ENCODE results near the gene PTGS1. TPM values are rescaled to one million over a fixed set of nuclear protein-coding genes. Genes with fewer than 3 reads are reported as not detected.

The PTGS1 gene
- total RNA-seq, 1 donor from 2014 or later = 0.45 TPM

DNA sequence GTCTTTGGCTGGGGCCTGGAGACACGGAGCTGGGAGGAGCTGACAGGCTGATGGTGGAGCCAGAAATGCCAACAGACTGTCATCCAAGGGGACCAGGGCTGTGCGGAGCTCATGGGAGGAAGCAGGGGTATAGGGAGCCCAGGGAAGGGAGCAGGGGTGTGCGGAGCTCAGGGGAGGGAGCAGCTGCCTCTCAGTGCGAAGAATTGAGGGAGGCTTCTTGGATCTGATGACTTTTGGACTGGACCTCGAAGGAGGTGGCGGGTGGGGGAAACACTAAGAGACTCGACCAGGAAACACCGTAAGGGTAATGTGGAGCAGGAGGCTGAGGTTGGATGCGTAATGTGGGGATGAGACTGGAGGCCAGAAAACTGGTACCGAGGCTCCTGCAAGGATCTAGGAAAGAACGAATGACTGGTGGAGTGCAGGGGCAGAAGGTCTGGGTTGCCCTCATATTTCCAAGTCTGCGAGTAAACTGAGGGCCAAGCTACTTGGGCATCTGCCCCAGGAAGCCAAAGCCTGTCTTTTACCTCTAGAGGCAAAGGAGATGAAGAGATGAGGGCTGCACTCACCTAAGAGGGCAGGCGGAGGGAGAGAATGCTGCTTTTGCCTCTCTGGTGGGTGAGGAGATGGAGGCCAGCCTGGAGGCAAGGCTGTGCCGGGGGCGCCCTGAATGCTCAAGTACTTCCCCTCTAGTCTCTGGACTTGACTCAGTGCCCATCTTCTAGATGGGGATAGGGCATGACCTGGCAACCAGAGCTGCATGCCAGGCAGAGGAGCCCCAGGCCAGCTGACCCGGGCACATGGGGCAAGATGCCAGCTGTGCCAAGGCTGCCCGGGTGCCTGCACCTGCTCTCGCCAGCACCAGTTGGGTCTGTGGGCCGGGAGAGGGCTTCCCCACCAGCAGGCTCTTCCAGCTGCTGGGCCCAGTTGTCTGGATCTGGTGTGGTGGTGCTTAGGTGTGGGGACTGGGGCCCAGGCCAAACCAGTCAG lies 2.3 kb downstream of the PTGS1 start:
- intact Hi-C loops (cut with micrococcal nuclease) = no loop called here

DNA sequence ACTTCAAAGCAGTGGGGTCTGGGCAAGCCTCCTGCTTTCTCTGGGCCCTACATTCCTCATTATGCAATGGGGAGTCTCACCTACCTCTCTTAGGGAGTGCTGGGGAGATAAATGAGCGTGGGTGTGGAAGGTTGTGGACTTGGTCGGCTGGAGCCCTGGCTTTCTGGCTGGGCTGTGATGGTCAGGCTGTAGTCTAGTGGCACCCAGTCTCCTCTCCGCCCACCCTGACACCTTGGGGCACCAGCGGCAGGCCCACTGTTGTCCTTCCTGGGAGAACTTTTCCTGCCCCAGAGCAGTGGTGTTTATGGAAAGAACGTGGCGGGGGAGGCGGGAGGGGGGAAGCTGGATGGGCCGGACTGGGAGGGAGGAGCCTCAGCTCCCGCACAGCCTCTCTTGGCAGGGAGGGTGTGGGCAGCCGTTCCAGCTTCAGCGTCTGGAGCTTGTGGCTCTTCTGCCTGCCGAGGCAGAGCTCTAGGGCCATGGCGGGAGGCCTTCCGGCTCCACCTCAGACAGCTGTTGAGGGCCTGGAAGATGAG lies 4.1 kb downstream of the PTGS1 start:
- intact Hi-C loops (cut with micrococcal nuclease) = no loop called here

DNA sequence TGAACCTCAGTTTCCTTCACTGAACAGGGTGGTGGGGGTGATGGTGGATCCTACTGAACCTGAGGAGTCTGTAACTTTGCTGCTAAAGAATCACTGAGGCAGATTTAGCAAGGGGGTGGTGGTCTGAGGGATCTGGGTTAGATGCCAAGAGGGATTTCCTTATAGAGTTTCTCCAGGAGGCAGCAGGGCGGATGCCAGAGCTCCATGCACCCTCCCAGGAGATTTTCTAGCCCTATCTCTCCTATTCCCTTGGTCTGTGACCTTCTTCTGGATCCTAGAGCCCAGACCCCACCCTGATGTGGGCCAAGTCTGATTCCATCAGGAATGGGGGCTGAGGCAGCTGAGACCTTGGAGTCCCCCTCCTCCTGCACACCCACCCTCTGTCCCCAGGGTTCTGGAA lies 6.0 kb downstream of the PTGS1 start:
- intact Hi-C loops (cut with micrococcal nuclease) = no loop called here

DNA sequence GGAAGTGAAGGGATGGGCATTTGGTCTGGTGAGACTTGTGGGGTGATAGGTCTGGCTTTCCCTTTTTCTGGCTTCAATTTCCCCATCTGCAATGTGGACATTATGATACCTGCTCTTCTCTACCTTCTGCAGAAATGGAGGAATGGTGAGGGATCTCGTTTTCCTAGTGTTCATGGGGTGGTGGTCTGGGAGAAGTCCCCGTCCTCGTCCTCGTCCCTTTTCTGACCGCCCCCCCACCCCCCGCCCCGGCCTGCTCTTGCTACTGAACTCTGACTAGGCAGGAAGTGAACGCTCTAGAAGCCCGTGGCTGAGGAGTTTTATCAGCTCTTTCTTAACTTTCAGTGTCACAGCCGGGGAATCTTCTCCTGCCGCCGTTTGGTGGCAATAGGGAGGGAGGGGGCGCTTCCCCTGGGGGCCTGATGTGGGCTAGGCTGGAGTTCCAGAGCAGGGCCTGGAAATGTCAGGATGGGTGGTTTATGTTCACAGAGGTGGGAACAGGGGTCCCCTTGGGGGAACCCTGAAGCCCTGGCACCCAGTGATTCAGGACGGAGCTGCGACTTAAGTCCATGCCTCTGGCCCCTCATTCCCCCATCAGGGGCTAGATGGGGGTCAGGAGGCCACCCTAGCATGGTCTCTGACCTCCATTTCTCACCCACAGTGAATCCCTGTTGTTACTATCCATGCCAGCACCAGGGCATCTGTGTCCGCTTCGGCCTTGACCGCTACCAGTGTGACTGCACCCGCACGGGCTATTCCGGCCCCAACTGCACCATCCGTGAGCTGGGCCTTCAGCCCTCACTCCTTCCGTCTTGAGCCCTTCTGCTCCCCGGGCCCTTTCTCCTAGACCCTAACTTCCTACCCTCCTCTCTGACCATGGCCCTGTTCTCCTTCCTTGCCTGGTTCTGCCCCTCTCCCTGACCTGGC lies 6.7 kb downstream of the PTGS1 start:
- intact Hi-C loops (cut with micrococcal nuclease) = no loop called here

DNA sequence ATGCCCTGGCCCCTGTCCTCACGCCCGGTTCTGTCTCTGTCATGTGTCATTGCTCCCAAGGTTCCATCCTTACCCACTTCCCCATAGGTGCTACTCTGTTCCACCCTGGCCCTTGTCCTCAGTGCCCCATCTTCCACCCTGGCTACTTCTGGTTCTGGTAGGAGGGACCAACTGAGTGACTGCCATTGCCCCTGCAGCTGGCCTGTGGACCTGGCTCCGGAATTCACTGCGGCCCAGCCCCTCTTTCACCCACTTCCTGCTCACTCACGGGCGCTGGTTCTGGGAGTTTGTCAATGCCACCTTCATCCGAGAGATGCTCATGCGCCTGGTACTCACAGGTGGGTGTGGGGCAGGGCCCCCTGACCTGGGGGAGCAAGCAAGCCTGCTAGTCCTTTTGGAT lies 7.4 kb downstream of the PTGS1 start:
- intact Hi-C loops (cut with micrococcal nuclease) = no loop called here

DNA sequence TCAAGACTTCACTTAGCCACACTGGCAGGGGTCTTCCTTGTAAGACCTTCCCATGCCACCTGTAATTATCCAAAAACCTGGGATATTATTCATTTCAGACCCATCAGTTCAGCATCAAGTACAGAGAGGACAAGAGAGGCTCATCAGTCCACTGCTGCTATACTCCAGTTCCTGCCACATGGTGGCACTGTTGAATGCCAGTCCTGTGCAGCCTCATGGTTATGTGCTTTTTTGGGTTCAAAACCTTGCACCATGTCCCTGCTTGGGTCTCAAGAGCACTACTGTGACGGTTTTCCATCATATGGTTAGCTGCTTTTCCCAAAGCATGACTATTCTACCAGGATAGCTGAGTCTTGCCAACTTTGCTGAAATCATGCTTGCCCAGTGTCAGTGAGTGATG lies 8.5 kb downstream of the PTGS1 start:
- intact Hi-C loops (cut with micrococcal nuclease) = no loop called here

DNA sequence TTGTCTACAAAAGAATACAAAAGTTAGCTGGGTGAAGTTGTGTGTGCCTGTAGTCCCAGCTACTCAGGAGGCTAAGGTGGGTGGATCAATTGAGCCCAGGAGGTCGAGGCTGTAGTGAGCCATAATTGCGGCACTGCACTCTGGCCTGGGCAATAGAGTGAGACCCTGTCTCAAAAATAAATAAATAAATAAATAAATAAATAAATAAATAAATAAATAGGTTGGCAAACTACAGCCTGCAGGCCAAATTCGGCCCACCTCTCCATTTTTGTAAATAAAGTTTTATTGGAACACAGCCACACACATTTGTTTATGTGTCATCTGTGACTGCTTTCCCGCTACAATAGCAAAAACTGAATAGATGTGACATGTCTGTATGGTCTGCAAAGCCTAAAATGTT lies 9.5 kb downstream of the PTGS1 start:
- intact Hi-C loops (cut with micrococcal nuclease) = no loop called here

DNA sequence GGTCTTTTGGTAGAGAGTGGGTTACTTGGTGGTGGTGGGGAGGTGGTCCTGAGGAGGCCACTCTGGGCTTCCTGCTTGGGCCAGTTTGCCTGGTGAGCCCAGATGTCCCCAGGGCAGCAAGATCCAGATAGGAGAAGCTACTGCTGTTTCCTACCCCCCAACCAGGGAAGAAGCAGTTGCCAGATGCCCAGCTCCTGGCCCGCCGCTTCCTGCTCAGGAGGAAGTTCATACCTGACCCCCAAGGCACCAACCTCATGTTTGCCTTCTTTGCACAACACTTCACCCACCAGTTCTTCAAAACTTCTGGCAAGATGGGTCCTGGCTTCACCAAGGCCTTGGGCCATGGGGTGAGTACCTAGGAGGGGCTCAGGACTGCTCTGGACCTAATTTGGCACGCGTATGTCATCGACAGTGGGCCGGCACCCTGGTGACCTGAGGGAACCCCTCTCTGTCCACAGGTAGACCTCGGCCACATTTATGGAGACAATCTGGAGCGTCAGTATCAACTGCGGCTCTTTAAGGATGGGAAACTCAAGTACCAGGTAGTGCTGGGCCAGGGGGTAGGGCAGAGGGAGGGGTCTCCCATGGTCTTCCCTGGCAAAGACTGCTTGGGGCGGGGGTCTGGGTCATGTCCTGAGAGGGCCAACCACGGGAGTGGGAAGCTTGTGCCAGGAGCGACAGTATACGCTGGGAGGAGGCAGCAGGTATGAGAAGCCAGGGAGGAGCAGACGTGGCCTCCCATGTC lies 10.6 kb downstream of the PTGS1 start:
- intact Hi-C loops (cut with micrococcal nuclease) = no loop called here

DNA sequence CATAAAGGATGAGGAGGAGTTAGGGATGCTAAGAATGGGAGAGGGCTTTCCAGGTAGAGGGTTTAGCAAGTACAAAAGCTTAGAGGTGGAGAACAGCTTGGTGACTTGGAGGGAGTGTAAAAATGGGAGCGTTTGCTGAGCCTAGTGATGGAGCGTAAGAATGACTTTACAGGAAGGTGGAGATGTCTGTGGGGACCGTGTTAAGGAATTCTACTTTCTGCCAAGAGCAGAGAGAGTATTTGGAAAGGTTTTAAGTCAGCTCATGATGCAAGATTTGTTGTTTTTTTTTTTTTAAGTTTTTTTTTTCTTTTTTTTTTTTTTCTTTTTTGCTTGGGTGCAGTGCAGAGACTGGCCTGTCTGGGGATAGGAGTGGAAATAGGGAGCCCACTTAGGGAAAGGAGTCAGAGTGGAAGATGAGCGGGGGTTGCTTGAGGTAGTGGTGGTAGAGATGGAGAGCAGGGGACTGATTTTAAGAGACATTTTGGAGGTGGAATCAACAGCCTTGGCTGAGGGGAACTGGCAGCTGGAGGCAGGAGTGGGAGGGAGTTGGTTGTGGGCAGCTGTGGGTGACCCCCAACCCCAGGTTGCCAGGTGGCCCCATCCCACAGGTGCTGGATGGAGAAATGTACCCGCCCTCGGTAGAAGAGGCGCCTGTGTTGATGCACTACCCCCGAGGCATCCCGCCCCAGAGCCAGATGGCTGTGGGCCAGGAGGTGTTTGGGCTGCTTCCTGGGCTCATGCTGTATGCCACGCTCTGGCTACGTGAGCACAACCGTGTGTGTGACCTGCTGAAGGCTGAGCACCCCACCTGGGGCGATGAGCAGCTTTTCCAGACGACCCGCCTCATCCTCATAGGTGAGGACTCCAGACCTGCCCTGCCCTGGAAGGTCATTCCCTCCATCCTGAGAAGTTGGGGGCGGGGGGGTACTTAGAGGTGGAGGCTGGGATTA lies 12.4 kb downstream of the PTGS1 start:
- intact Hi-C loops (cut with micrococcal nuclease) = no loop called here

DNA sequence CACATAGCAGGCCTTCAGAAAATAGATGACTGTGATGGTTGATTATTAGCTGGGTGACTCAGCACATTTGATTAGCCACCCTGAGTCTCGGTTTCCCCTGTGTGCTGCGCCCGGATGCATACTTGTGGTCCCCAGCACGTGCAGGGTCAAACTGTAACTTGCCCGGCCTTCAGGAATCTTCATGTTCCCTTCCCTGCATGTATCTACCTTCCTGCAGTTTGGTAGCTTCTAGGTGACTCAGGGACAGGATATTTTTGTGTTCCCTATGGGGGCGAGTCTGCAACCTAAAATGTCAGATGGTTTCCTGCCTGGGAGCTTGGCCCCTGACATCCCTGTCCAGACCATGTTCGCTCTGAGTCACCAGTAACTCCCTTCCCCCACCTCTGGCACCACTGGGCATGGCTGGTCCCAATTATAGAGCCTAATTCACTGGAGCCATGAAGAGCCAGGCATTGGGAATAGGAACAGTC lies 13.2 kb downstream of the PTGS1 start:
- intact Hi-C loops (cut with micrococcal nuclease) = no loop called here

DNA sequence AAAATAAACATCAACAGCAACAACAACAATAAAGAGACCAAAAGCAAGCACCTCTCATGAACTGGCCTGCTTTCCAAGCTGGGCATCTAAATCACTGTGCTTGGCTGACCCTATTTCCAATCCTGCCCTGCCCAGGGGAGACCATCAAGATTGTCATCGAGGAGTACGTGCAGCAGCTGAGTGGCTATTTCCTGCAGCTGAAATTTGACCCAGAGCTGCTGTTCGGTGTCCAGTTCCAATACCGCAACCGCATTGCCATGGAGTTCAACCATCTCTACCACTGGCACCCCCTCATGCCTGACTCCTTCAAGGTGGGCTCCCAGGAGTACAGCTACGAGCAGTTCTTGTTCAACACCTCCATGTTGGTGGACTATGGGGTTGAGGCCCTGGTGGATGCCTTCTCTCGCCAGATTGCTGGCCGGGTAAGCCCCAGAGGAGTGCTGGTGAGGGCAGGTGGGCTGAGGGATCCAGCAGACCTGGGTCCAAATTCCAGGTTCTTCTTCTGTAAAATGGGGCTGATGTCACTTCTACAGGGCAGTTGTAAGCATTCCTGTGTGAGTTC lies 15.6 kb downstream of the PTGS1 start:
- intact Hi-C loops (cut with micrococcal nuclease) = no loop called here

DNA sequence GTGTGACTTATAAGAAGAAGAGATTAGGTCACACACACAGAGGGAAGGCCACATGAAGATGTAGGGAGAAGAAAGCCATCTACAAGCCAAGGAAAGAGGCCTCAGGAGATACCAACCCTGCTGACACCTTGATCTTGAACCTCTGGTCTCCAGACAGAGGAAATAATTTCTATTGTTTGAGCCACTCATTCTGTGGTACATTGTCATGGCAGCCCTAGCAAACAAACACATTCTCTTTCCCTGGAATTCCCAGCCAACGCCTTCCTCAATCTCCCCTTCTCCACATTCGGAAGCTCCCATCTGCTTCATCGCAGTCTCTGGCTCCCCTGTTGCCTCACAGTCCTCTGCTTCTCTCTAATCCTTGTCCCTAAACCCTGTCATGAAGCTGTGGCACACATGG lies 16.7 kb downstream of the PTGS1 start:
- intact Hi-C loops (cut with micrococcal nuclease) = no loop called here

DNA sequence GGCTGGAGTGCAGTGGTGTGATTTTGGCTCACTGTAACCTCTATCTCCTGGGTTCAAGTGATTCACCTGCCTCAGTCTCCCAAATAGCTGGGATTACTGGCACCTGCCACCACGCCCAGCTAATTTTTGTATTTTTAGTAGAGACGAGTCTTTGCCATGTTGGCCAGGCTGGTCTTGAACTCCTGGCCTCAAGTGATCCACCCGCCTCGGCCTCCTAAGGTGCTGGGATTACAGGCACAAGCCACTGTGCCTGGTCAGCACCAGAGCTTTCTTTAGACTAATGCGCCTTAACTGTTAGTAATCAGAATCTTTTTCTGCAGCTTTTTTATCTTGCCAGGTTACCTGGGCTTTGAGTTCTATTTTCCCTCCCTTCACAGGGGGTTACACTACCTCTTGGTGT lies 18.4 kb downstream of the PTGS1 start:
- intact Hi-C loops (cut with micrococcal nuclease) = no loop called here

DNA sequence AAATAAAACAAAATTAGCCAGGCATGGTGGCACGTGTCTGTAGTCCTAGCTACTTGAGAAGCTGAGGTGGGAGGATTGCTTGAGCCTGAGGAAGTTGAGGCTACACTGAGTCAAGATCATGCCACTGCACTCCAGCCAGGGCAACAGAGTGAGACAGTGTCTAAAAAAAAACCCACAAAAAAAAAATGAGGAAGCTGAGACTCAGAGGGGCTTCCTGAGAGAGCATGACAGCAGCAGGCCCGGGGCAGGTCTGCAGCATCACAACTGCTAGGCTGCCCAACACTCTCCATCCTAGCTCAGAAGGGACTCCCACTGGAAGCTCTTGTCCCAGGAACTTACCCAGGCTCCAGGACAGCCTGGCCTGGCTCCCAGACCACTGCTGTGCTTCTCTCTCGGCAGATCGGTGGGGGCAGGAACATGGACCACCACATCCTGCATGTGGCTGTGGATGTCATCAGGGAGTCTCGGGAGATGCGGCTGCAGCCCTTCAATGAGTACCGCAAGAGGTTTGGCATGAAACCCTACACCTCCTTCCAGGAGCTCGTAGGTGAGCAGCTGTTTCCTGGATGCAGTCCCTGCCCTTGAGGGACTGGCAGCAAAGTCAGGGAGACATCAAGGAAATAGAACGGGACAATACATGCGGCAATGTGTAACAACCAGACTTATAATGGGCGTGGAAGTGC lies 19.1 kb downstream of the PTGS1 start:
- intact Hi-C loops (cut with micrococcal nuclease) = no loop called here

DNA sequence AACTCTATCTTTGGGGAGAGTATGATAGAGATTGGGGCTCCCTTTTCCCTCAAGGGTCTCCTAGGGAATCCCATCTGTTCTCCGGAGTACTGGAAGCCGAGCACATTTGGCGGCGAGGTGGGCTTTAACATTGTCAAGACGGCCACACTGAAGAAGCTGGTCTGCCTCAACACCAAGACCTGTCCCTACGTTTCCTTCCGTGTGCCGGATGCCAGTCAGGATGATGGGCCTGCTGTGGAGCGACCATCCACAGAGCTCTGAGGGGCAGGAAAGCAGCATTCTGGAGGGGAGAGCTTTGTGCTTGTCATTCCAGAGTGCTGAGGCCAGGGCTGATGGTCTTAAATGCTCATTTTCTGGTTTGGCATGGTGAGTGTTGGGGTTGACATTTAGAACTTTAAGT lies 21.5 kb downstream of the PTGS1 start:
- intact Hi-C loops (cut with micrococcal nuclease) = no loop called here

DNA sequence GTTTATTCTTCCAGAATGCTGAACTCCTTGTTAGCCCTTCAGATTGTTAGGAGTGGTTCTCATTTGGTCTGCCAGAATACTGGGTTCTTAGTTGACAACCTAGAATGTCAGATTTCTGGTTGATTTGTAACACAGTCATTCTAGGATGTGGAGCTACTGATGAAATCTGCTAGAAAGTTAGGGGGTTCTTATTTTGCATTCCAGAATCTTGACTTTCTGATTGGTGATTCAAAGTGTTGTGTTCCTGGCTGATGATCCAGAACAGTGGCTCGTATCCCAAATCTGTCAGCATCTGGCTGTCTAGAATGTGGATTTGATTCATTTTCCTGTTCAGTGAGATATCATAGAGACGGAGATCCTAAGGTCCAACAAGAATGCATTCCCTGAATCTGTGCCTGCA lies 21.9 kb downstream of the PTGS1 start:
- intact Hi-C loops (cut with micrococcal nuclease) = no loop called here

DNA sequence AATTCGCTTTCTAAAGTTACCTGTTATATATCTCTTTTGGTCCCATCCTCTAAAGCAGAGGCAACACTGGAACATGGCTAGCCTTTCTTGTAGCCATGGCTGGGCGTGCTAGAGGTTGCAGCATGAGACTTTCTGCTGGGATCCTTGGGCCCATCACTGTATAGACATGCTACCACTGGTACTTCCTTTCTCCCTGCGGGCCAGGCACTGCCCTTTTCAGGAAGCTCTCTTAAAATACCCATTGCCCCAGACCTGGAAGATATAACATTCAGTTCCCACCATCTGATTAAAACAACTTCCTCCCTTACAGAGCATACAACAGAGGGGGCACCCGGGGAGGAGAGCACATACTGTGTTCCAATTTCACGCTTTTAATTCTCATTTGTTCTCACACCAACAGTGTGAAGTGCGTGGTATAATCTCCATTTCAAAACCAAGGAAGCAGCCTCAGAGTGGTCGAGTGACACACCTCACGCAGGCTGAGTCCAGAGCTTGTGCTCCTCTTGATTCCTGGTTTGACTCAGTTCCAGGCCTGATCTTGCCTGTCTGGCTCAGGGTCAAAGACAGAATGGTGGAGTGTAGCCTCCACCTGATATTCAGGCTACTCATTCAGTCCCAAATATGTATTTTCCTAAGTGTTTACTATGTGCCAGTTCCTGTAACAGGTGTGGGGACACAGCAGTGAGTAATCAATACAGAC lies 22.6 kb downstream of the PTGS1 start:
- intact Hi-C loops (cut with micrococcal nuclease) = no loop called here

All from T-helper 2 cell treated with Interferon-gamma antibody and Interleukin-4, amounts not matched to agents 100 ng/mL and 5 ng/mL, for 36 hours (primary cell).